ENCODE data around the gene BPIFB3.

- TF ChIP-seq CTCF (IDR thresholded peaks at IDR 0.05) = no peak
- TF ChIP-seq POLR2A (IDR thresholded peaks at IDR 0.05) = no peak
Measured at GRCh38 chr20:33010133-33010504, 43.6 kb upstream of the BPIFB3 start.

Measured in adrenal gland (tissue), 5 donors.